Colonic mucosa (tissue), 4 donors: ENCODE measurements around the gene MAOB. TPM values are rescaled to one million over a fixed set of nuclear protein-coding genes. Genes with fewer than 3 reads are reported as not detected.

Experiments
- DNase-seq: peaks from one replicate; pipeline ENCODE4 v3.0.0-alpha.2; 2020
- H3K27ac ChIP-seq: fragments of 200-600 bp; one replicate; pipeline ENCODE4 v1.8.0; 2021
- H3K27me3 ChIP-seq: fragments of 200-600 bp; one replicate; pipeline ENCODE4 v1.8.0; 2021
- H3K36me3 ChIP-seq: fragments of 200-600 bp; one replicate; pipeline ENCODE4 v1.8.0; 2021
- H3K4me1 ChIP-seq: fragments of 200-600 bp; one replicate; pipeline ENCODE4 v1.8.0; 2021; ENCODE audit warnings: mild to moderate bottlenecking
- H3K4me3 ChIP-seq: fragments of 200-600 bp; one replicate; pipeline ENCODE4 v1.8.0; 2021
- H3K9ac ChIP-seq, 2 donors: one replicate each; pipeline ENCODE4 v1.7.0; 2013; ENCODE audit warnings: control low read depth in 2 of 2, low read depth in 2 of 2, low read length in 2 of 2
- H3K9me3 ChIP-seq: fragments of 200-600 bp; one replicate; pipeline ENCODE4 v1.8.0; 2021
- intact Hi-C: fragments of 100-400 bp; cut with DNase I; formaldehyde crosslinking; loops from one replicate; pipeline ENCODE4 v1.14.1; 2022
- total RNA-seq, 2 donors: library from RNA; stranded (reverse); fragmentation: NEBNext Ultra II Directional in 1 of 2; extraction: Animal tissue kit (Norgen Biotek cat#: 25700) in 1 of 2; gene quantifications; one replicate each; pipeline ENCODE4 v1.2.1, GENCODE V29; 2021
- TF ChIP-seq, protein P1 (sequence below): fragments of 200-600 bp; IDR thresholded peaks from one replicate; pipeline ENCODE4 v1.8.0; 2022; ENCODE audit warnings: antibody characterized with exemption, mild to moderate bottlenecking
- donor health status: healthy.
- donor health status: DM: no; HTN: no; CAD: no.
- donor health status: DM: no; HTN: no; CAD: no.

The MAOB gene
- total RNA-seq, 2 donors from 2014 or later, result 4.4 to 9.2 TPM

DNA sequence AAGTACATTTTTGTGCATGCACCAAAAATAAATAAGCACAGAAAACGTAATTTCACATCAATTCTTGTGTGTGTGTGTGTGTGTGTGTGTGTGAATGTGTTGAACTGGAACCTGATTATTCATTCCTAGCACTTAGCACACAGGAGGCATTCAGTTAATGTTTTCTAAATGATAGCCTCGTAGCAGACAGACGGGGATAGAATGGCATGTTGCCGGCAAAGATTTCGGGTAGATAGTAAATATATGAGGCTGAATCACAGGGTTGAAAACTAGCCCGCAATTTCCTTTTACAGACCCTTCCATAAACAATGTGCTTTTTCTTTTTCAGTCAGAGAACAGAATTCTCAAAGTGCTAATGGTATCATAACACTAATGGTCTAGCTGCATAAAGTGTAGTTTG lies 13.5 kb downstream of the MAOB start:
- Histone ChIP-seq H3K4me3 (no peak overlapping the region), H3K9me3 (no peaks in the 10 kb centered on the region), H3K9ac (no peak overlapping the region), H3K27me3 (no peaks in the 10 kb centered on the region), H3K27ac (no peak overlapping the region), H3K4me1 (no peaks in the 10 kb centered on the region), H3K36me3 (no peaks in the 10 kb centered on the region)
- DNase-seq, result no peak
- intact Hi-C loops, result no loop called here
- TF ChIP-seq, protein P1, sequence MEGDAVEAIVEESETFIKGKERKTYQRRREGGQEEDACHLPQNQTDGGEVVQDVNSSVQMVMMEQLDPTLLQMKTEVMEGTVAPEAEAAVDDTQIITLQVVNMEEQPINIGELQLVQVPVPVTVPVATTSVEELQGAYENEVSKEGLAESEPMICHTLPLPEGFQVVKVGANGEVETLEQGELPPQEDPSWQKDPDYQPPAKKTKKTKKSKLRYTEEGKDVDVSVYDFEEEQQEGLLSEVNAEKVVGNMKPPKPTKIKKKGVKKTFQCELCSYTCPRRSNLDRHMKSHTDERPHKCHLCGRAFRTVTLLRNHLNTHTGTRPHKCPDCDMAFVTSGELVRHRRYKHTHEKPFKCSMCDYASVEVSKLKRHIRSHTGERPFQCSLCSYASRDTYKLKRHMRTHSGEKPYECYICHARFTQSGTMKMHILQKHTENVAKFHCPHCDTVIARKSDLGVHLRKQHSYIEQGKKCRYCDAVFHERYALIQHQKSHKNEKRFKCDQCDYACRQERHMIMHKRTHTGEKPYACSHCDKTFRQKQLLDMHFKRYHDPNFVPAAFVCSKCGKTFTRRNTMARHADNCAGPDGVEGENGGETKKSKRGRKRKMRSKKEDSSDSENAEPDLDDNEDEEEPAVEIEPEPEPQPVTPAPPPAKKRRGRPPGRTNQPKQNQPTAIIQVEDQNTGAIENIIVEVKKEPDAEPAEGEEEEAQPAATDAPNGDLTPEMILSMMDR, result no peak

DNA sequence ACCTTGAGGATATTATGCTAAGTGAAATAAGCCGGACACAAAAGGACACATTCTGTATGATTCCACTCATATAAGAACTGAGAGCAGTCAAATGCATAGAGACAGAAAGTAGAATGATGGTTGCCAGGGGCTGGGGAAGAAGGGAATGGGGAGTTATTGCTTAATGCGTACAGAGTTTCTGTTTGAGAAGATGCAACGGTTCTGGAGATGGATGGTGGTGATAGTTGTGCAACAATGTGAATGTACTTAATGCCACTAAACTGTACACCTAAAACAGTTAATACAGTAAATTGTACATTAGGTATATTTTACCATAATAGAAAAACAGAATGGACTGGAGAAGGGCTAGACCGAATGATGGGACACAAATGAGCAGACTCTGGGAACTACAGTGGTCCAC lies 15.8 kb downstream of the MAOB start:
- intact Hi-C loops, result no loop called here
- Histone ChIP-seq H3K9me3 (no peaks in the 10 kb centered on the region), H3K4me1 (no peaks in the 10 kb centered on the region), H3K27ac (no peak overlapping the region), H3K27me3 (no peaks in the 10 kb centered on the region), H3K4me3 (no peak overlapping the region), H3K9ac (no peak overlapping the region), H3K36me3 (no peaks in the 10 kb centered on the region)
- DNase-seq, result no peak
- TF ChIP-seq, protein P1, result no peak

DNA sequence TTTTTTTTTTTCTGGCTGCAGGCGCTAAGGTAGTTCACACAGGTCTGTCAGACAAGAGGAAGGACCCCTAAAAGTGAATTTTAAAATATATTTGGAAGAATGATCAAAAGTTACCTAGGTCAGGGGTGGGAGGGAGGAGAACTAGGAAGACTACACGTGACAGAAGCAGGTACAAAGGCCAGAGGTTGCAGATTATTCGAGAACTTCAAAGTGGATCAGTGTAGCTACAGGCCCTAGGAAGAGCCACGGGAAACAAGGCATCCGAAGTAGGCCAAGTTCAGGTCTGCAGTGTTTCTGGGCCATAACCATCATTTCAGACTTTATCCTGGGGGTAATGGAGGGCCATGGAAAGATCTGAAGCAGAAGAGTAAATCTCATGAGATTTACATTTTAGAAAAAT lies 16.5 kb downstream of the MAOB start:
- Histone ChIP-seq H3K27ac (no peak overlapping the region), H3K9me3 (no peaks in the 10 kb centered on the region), H3K4me1 (no peaks in the 10 kb centered on the region), H3K36me3 (no peaks in the 10 kb centered on the region), H3K9ac (no peak overlapping the region), H3K4me3 (no peak overlapping the region), H3K27me3 (no peaks in the 10 kb centered on the region)
- TF ChIP-seq, protein P1, result no peak
- no peak for DNase-seq
- intact Hi-C loops, result no loop called here

DNA sequence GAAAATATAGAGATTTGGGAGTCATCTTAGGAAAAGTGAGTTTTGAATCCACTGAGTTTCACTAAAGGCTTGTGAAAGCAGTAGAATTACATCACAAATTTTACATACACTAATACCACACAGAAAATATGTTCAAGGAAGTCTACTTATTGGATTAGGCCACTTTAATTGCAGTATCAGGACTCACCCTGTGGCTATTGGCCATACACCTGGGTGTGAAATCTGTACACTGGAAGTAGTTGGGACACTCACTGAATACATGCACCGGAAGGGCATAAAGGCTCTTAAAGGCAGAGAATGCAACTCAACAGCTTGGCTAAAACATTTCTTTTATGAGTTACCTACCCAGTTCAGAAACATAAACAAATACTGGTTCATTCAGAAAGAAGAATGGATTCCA lies 19.8 kb downstream of the MAOB start:
- Histone ChIP-seq H3K27ac (no peak overlapping the region), H3K4me3 (no peak overlapping the region), H3K27me3 (no peaks in the 10 kb centered on the region), H3K9me3 (no peaks in the 10 kb centered on the region), H3K4me1 (no peaks in the 10 kb centered on the region), H3K9ac (no peak overlapping the region), H3K36me3 (no peaks in the 10 kb centered on the region)
- DNase-seq, result no peak
- TF ChIP-seq, protein P1, result no peak
- intact Hi-C loops, result no loop called here

DNA sequence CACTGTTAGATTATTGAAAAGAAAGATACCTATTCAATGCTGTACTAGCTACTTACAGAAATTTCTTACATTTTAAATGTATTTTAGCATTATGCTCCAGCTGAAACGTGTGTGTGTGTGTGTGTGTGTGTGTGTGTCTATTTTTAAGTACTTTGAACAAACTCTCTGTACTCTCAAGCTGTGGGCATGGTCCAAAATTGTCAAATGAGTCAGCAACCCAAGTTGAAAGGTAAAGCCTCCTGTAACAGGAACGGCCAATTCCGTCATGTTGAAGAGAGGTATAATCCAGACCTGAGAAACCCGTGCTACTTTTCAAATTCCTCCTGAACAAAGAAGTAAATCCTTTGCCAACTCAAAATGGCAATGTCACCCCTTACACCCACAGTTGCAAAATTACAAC lies 20.5 kb downstream of the MAOB start:
- no peak overlapping the region for H3K4me3 ChIP-seq
- H3K9me3 ChIP-seq, result no peaks in the 10 kb centered on the region
- no peaks in the 10 kb centered on the region for H3K4me1 ChIP-seq
- no peak for DNase-seq
- no peak overlapping the region for H3K9ac ChIP-seq
- H3K36me3 ChIP-seq, result no peaks in the 10 kb centered on the region
- TF ChIP-seq, protein P1, result no peak
- intact Hi-C loops, result no loop called here
- no peak overlapping the region for H3K27ac ChIP-seq
- no peaks in the 10 kb centered on the region for H3K27me3 ChIP-seq
